K562 (cell line): Measurements from ENCODE around the gene KCNK2.

ENCODE experiments used
- ETV6 ChIP-seq, 3 experiments: fragments of 150-350 bp in 1 of 3; sonication (generic) in 1 of 3; formaldehyde crosslinking in 1 of 3; IDR thresholded peaks; 2 replicates each; pipeline versions ENCODE4 v1.6.1 to v1.8.0; 2014 to 2022; ENCODE audit warnings: borderline replicate concordance in 2 of 3, low read depth in 2 of 3, antibody characterized with exemption in 1 of 3, low read length in 1 of 3, mild to moderate bottlenecking in 1 of 3, missing genetic modification reagents in 1 of 3
- TF ChIP-seq, protein P1 (sequence below): sonication (generic); formaldehyde crosslinking; IDR thresholded peaks from 2 replicates; pipeline ENCODE4 v1.8.0; 2023; ENCODE audit warnings: missing genetic modification reagents, mild to moderate bottlenecking, borderline replicate concordance
- TF ChIP-seq, protein P2 (sequence below), 3 experiments: IDR thresholded peaks in 2 of 3; conservative IDR thresholded peaks in 1 of 3; 2 replicates each; pipeline ENCODE4 v1.5.1; 2011 to 2012; ENCODE audit warnings: low read length in 3 of 3, mild to moderate bottlenecking in 3 of 3, control low read depth in 2 of 3, improper control_type of control experiment in 1 of 3, inconsistent platforms in 1 of 3, low read depth in 1 of 3, mixed read lengths in 1 of 3, moderate library complexity in 1 of 3; ENCODE audit not compliant: insufficient read depth in 2 of 3

DNA sequence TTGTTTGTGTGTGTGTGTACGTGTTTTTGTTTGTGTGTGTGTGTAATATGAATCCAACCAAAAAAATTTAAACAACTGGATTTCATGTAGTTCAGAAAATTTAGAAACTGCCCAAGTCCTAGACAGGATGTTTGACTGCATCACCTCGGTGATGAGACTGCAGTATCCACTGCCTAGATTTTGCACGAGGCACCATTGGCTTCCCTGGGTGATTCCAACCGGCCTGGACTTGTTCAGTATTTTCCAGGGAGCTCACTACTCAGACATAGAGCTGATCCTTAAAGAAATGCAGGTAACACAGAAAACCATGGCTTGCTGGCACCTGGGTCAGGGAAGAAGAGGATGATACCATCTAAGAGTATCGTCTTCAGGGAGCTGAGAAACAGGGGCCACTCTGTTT is 18.2 kb upstream of the KCNK2 start:
- TF ChIP-seq ETV6 (IDR thresholded peaks at IDR 0.05; ENCODE audit: borderline replicate concordance in 1 of 2, low read depth in 2 of 2, low read length in 1 of 2), result no peak
- no peak for TF ChIP-seq ETV6 (CRISPR knock-in tag; IDR thresholded peaks at IDR 0.05; ENCODE audit: borderline replicate concordance)
- TF ChIP-seq, protein P1, sequence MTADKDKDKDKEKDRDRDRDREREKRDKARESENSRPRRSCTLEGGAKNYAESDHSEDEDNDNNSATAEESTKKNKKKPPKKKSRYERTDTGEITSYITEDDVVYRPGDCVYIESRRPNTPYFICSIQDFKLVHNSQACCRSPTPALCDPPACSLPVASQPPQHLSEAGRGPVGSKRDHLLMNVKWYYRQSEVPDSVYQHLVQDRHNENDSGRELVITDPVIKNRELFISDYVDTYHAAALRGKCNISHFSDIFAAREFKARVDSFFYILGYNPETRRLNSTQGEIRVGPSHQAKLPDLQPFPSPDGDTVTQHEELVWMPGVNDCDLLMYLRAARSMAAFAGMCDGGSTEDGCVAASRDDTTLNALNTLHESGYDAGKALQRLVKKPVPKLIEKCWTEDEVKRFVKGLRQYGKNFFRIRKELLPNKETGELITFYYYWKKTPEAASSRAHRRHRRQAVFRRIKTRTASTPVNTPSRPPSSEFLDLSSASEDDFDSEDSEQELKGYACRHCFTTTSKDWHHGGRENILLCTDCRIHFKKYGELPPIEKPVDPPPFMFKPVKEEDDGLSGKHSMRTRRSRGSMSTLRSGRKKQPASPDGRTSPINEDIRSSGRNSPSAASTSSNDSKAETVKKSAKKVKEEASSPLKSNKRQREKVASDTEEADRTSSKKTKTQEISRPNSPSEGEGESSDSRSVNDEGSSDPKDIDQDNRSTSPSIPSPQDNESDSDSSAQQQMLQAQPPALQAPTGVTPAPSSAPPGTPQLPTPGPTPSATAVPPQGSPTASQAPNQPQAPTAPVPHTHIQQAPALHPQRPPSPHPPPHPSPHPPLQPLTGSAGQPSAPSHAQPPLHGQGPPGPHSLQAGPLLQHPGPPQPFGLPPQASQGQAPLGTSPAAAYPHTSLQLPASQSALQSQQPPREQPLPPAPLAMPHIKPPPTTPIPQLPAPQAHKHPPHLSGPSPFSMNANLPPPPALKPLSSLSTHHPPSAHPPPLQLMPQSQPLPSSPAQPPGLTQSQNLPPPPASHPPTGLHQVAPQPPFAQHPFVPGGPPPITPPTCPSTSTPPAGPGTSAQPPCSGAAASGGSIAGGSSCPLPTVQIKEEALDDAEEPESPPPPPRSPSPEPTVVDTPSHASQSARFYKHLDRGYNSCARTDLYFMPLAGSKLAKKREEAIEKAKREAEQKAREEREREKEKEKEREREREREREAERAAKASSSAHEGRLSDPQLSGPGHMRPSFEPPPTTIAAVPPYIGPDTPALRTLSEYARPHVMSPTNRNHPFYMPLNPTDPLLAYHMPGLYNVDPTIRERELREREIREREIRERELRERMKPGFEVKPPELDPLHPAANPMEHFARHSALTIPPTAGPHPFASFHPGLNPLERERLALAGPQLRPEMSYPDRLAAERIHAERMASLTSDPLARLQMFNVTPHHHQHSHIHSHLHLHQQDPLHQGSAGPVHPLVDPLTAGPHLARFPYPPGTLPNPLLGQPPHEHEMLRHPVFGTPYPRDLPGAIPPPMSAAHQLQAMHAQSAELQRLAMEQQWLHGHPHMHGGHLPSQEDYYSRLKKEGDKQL (CRISPR knock-in tag), result no peak
- TF ChIP-seq, protein P2, sequence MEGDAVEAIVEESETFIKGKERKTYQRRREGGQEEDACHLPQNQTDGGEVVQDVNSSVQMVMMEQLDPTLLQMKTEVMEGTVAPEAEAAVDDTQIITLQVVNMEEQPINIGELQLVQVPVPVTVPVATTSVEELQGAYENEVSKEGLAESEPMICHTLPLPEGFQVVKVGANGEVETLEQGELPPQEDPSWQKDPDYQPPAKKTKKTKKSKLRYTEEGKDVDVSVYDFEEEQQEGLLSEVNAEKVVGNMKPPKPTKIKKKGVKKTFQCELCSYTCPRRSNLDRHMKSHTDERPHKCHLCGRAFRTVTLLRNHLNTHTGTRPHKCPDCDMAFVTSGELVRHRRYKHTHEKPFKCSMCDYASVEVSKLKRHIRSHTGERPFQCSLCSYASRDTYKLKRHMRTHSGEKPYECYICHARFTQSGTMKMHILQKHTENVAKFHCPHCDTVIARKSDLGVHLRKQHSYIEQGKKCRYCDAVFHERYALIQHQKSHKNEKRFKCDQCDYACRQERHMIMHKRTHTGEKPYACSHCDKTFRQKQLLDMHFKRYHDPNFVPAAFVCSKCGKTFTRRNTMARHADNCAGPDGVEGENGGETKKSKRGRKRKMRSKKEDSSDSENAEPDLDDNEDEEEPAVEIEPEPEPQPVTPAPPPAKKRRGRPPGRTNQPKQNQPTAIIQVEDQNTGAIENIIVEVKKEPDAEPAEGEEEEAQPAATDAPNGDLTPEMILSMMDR (IDR thresholded peaks at IDR 0.05 in 2 of 3, conservative IDR thresholded peaks at IDR 0.05 in 1 of 3; ENCODE audit: insufficient read depth in 2 of 3, low read depth in 1 of 3, low read length in 3 of 3), result no peak
